Chondrocyte (in vitro differentiated cells): ENCODE results near the gene RSRC1. TPM values are rescaled to one million over a fixed set of nuclear protein-coding genes. Genes with fewer than 3 reads are reported as not detected.

Experiments used
- DNase-seq: peaks from one replicate; pipeline ENCODE4 v3.0.0; 2021; ENCODE audit warnings: mixed read lengths, low spot score
- H3K27ac Mint-ChIP-seq: one replicate; pipeline ENCODE4 v1.8.0; 2021; ENCODE audit warnings: mild to moderate bottlenecking, moderate library complexity, mixed read lengths; ENCODE audit not compliant: unreplicated experiment
- H3K27me3 Mint-ChIP-seq: 2 replicates; pipeline ENCODE4 v1.8.0; 2021; ENCODE audit warnings: low read depth, mixed read lengths
- H3K36me3 Mint-ChIP-seq: 2 replicates; pipeline ENCODE4 v1.8.0; 2021; ENCODE audit warnings: low read depth, mixed read lengths
- H3K4me1 Mint-ChIP-seq: 2 replicates; pipeline ENCODE4 v1.8.0; 2021; ENCODE audit warnings: low read depth, mild to moderate bottlenecking, mixed read lengths
- H3K4me3 Mint-ChIP-seq: one replicate; pipeline ENCODE4 v1.8.0; 2021; ENCODE audit warnings: mild to moderate bottlenecking, moderate library complexity, mixed read lengths; ENCODE audit not compliant: unreplicated experiment
- H3K9me3 Mint-ChIP-seq: 2 replicates; pipeline ENCODE4 v1.8.0; 2021; ENCODE audit warnings: low read depth, mixed read lengths
- CTCF ChIP-seq: fragments of 200-600 bp; sonication (generic); IDR thresholded peaks from 2 replicates; pipeline ENCODE4 v1.5.0; 2021; ENCODE audit warnings: antibody characterized with exemption, mild to moderate bottlenecking, moderate library complexity
- total RNA-seq: library from RNA; stranded (reverse); gene quantifications from 3 replicates; pipeline ENCODE4 v1.2.1, GENCODE V29; 2021

The RSRC1 gene
- total RNA-seq, 1 donor from 2014 or later = 23.5 TPM

GRCh38 chr3:158247288-158247687 lies 137.4 kb downstream of the RSRC1 start:
- TF ChIP-seq CTCF = no peak
- peaks cover 8% of the 10 kb centered on the region for H3K4me1 Mint-ChIP-seq
- H3K36me3 Mint-ChIP-seq = peaks cover 5% of the 10 kb centered on the region
- no peak overlapping the region for H3K4me3 Mint-ChIP-seq
- H3K9me3 Mint-ChIP-seq = peaks cover 21% of the 10 kb centered on the region
- DNase-seq = no peak
- H3K27me3 Mint-ChIP-seq = no peaks in the 10 kb centered on the region
- no peak overlapping the region for H3K27ac Mint-ChIP-seq

- Mint-ChIP-seq H3K27me3 (no peaks in the 10 kb centered on the region), H3K4me1 (peaks cover 8% of the 10 kb centered on the region), H3K4me3 (no peak overlapping the region), H3K36me3 (peaks cover 8% of the 10 kb centered on the region), H3K27ac (no peak overlapping the region), H3K9me3 (peaks cover 23% of the 10 kb centered on the region)
- DNase-seq = no peak
- no peak for TF ChIP-seq CTCF
Observed at GRCh38 chr3:158248261-158248660, 138.4 kb downstream of the RSRC1 start.

GRCh38 chr3:158249183-158249582 lies 139.3 kb downstream of the RSRC1 start:
- peaks cover 9% of the 10 kb centered on the region for H3K36me3 Mint-ChIP-seq
- H3K4me1 Mint-ChIP-seq = peaks cover 8% of the 10 kb centered on the region

GRCh38 chr3:158258619-158259018 lies 148.7 kb downstream of the RSRC1 start:
- Mint-ChIP-seq H3K36me3 (peaks cover 9% of the 10 kb centered on the region), H3K27ac (no peak overlapping the region), H3K4me3 (no peak overlapping the region), H3K4me1 (no peaks in the 10 kb centered on the region), H3K9me3 (peaks cover 19% of the 10 kb centered on the region), H3K27me3 (no peaks in the 10 kb centered on the region)
- DNase-seq = no peak
- TF ChIP-seq CTCF = no peak

More at GRCh38 chr3:158249183-158249582, 139.3 kb downstream of the RSRC1 start:
- Mint-ChIP-seq H3K9me3 (peaks cover 23% of the 10 kb centered on the region), H3K4me3 (no peak overlapping the region), H3K27me3 (no peaks in the 10 kb centered on the region), H3K27ac (no peak overlapping the region)
- TF ChIP-seq CTCF = no peak
- no peak for DNase-seq

GRCh38 chr3:158260392-158260791 lies 150.5 kb downstream of the RSRC1 start:
- Mint-ChIP-seq H3K36me3 (peaks cover 4% of the 10 kb centered on the region), H3K4me1 (no peaks in the 10 kb centered on the region), H3K27me3 (no peaks in the 10 kb centered on the region), H3K4me3 (no peak overlapping the region), H3K27ac (no peak overlapping the region), H3K9me3 (peaks cover 14% of the 10 kb centered on the region)
- TF ChIP-seq CTCF = no peak
- DNase-seq = no peak
